H1 (cell line): ENCODE data around the gene DPF1. TPM values are rescaled to one million over a fixed set of nuclear protein-coding genes. Genes with fewer than 3 reads are reported as not detected.

Experiments
- CTCF ChIA-PET: fragments of 300-600 bp; sonication (Branson Sonifier 250); formaldehyde crosslinking; loops from one replicate; lab custom pipeline; 2021; ENCODE audit not compliant: partially characterized antibody; lab: Charles Lee
- POLR2A ChIA-PET: fragments of 300-600 bp; sonication (Branson Sonifier 250); formaldehyde crosslinking; loops from one replicate; lab custom pipeline; 2021; ENCODE audit warnings: inconsistent platforms; ENCODE audit not compliant: partially characterized antibody; lab: Charles Lee
- DNase-seq, 2 experiments: peaks; one replicate each; pipeline versions ENCODE4 v3.0.0 to v3.0.0-alpha.2; 2010 to 2022; ENCODE audit warnings: low spot score in 2 of 2, low read depth in 1 of 2, mixed read lengths in 1 of 2
- FAIRE-seq: peaks from 2 replicates; lab custom pipeline; 2011; peaks lifted over from hg19 to GRCh38; lab: Jason Lieb, UNC
- H2AFZ ChIP-seq: 2 replicates; pipeline ENCODE4 v1.8.1; 2012; ENCODE audit warnings: low read length, inconsistent platforms
- H2AK5ac ChIP-seq: 2 replicates; pipeline ENCODE4 v1.6.1; 2013; ENCODE audit warnings: low read depth, low read length
- H2BK120ac ChIP-seq: replicated peaks from 2 replicates; pipeline ENCODE3; 2013; ENCODE audit warnings: low read depth, low read length, inconsistent platforms
- H2BK12ac ChIP-seq: 2 replicates; pipeline ENCODE4 v1.6.1; 2013; ENCODE audit warnings: low read depth, low read length
- H2BK15ac ChIP-seq: 2 replicates; pipeline ENCODE4 v1.6.1; 2013; ENCODE audit warnings: low read length
- H2BK20ac ChIP-seq: 2 replicates; pipeline ENCODE4 v1.6.1; 2013; ENCODE audit warnings: low read length
- H2BK5ac ChIP-seq: 2 replicates; pipeline ENCODE4 v1.6.1; 2013; ENCODE audit warnings: low read depth, low read length
- H3K14ac ChIP-seq: 2 replicates; pipeline ENCODE4 v1.6.1; 2013; ENCODE audit warnings: inconsistent platforms; ENCODE audit not compliant: insufficient read length
- H3K18ac ChIP-seq: 2 replicates; pipeline ENCODE4 v1.6.1; 2013; ENCODE audit warnings: low read length; ENCODE audit errors: extremely low read depth
- H3K23ac ChIP-seq: 2 replicates; pipeline ENCODE4 v1.6.1; 2013; ENCODE audit warnings: inconsistent platforms; ENCODE audit not compliant: insufficient read length
- H3K23me2 ChIP-seq: 2 replicates; pipeline ENCODE4 v1.6.1; 2013; ENCODE audit warnings: low read depth, low read length
- H3K27ac ChIP-seq: 2 replicates; pipeline ENCODE4 v1.6.1; 2011; ENCODE audit warnings: low read depth, low read length, inconsistent platforms
- H3K27me3 ChIP-seq, 4 experiments: replicated peaks in 1 of 4; 1 replicate in 1 of 4; 2 replicates in 3 of 4; pipeline versions ENCODE4 v1.6.1 to v1.8.1; 2011 to 2013; ENCODE audit warnings: low read length in 3 of 4, mild to moderate bottlenecking in 3 of 4, inconsistent platforms in 2 of 4, mixed read lengths in 2 of 4, moderate library complexity in 1 of 4; ENCODE audit not compliant: control insufficient read depth in 3 of 4, insufficient read depth in 3 of 4; ENCODE audit errors: extremely low read depth in 1 of 4
- H3K36me3 ChIP-seq, 4 experiments: 2 replicates each; pipeline versions ENCODE4 v1.6.1 to v1.8.1; 2011 to 2013; ENCODE audit warnings: mild to moderate bottlenecking in 4 of 4, low read length in 3 of 4, moderate library complexity in 2 of 4, control low read depth in 1 of 4, inconsistent platforms in 1 of 4; ENCODE audit not compliant: insufficient read depth in 4 of 4, control insufficient read depth in 2 of 4
- H3K4ac ChIP-seq: replicated peaks from 2 replicates; pipeline ENCODE3; 2013; ENCODE audit warnings: low read length, low read depth, mixed read lengths, inconsistent platforms; ENCODE audit not compliant: insufficient read length
- H3K4me1 ChIP-seq, 4 experiments: replicated peaks in 1 of 4; 1 replicate in 1 of 4; 2 replicates in 3 of 4; pipeline versions ENCODE4 v1.6.1 to v1.8.1; 2011 to 2013; ENCODE audit warnings: low read length in 3 of 4, inconsistent platforms in 2 of 4, mixed read lengths in 1 of 4; ENCODE audit not compliant: insufficient read depth in 4 of 4, control insufficient read depth in 3 of 4
- H3K4me2 ChIP-seq, 2 experiments: 2 replicates each; pipeline versions ENCODE4 v1.6.1 to v1.8.1; 2011 to 2013; ENCODE audit warnings: low read depth in 2 of 2, low read length in 2 of 2, control low read depth in 1 of 2, inconsistent platforms in 1 of 2, mild to moderate bottlenecking in 1 of 2; ENCODE audit not compliant: insufficient read depth in 1 of 2
- H3K4me3 ChIP-seq, 4 experiments: fragments of 200-600, 300-600 bp in 1 of 4; sonication (generic), shearing (Covaris generic), sonication (Bioruptor Twin) in 1 of 4; 2 replicates each; pipeline versions ENCODE4 v1.5.1 to v1.8.1; 2011 to 2016; ENCODE audit warnings: low read length in 4 of 4, low read depth in 3 of 4, control low read depth in 2 of 4, inconsistent platforms in 2 of 4, mild to moderate bottlenecking in 2 of 4, mixed read lengths in 1 of 4, moderate library complexity in 1 of 4; ENCODE audit not compliant: insufficient read depth in 2 of 4; ENCODE audit errors: extremely low read depth in 1 of 4
- H3K56ac ChIP-seq: replicated peaks from 2 replicates; pipeline ENCODE3; 2013; ENCODE audit warnings: low read depth, mild to moderate bottlenecking, mixed read lengths, low read length, inconsistent platforms; ENCODE audit not compliant: insufficient read length
- H3K79me1 ChIP-seq: 2 replicates; pipeline ENCODE4 v1.6.1; 2013; ENCODE audit warnings: low read depth, low read length, control low read depth
- H3K79me2 ChIP-seq, 2 experiments: 2 replicates each; pipeline versions ENCODE4 v1.6.1 to v1.8.1; 2012 to 2013; ENCODE audit warnings: low read length in 2 of 2, mild to moderate bottlenecking in 2 of 2, inconsistent platforms in 1 of 2; ENCODE audit not compliant: insufficient read depth in 2 of 2, control insufficient read depth in 1 of 2
- H3K9ac ChIP-seq, 4 experiments: replicated peaks in 1 of 4; 1 replicate in 1 of 4; 2 replicates in 3 of 4; pipeline versions ENCODE4 v1.6.1 to v1.8.1; 2011 to 2013; ENCODE audit warnings: low read depth in 3 of 4, low read length in 3 of 4, control low read depth in 2 of 4, mild to moderate bottlenecking in 2 of 4, moderate library complexity in 2 of 4, inconsistent platforms in 1 of 4; ENCODE audit errors: extremely low read depth in 1 of 4
- H3K9me3 ChIP-seq, 2 experiments: 2 replicates each; pipeline versions ENCODE4 v1.6.1 to v1.8.1; 2012 to 2013; ENCODE audit warnings: mild to moderate bottlenecking in 2 of 2, moderate library complexity in 2 of 2, control low read depth in 1 of 2, inconsistent platforms in 1 of 2, low read depth in 1 of 2, low read length in 1 of 2, mixed read lengths in 1 of 2; ENCODE audit not compliant: insufficient read depth in 2 of 2
- H4K20me1 ChIP-seq, 2 experiments: replicated peaks in 1 of 2; 2 replicates each; pipeline versions ENCODE3 to v1.8.1; 2011 to 2013; ENCODE audit warnings: inconsistent platforms in 2 of 2, low read length in 2 of 2, mild to moderate bottlenecking in 1 of 2; ENCODE audit not compliant: insufficient read depth in 2 of 2, control insufficient read depth in 1 of 2
- H4K5ac ChIP-seq: 2 replicates; pipeline ENCODE4 v1.6.1; 2013; ENCODE audit warnings: low read length, low read depth, mixed read lengths, inconsistent platforms; ENCODE audit not compliant: insufficient read length
- H4K8ac ChIP-seq: 2 replicates; pipeline ENCODE4 v1.8.0; 2013; ENCODE audit warnings: mild to moderate bottlenecking, moderate library complexity, low read length, inconsistent platforms; ENCODE audit not compliant: insufficient read depth; ENCODE audit errors: extremely low read depth
- H4K91ac ChIP-seq: replicated peaks from 2 replicates; pipeline ENCODE3; 2013; ENCODE audit warnings: low read length, mixed read lengths, inconsistent platforms; ENCODE audit not compliant: insufficient read length
- HDAC2 ChIP-seq, 2 experiments: fragments of 300-600 bp in 1 of 2; sonication (generic) in 1 of 2; IDR thresholded peaks; 2 replicates each; pipeline ENCODE4 v1.6.1; 2011 to 2012; ENCODE audit warnings: low read depth in 2 of 2, low read length in 2 of 2, mild to moderate bottlenecking in 2 of 2, moderate library complexity in 2 of 2, borderline replicate concordance in 1 of 2, inconsistent platforms in 1 of 2
- PHF8 ChIP-seq: fragments of 200-600 bp; sonication (generic); conservative IDR thresholded peaks from 2 replicates; pipeline ENCODE4 v1.7.1; 2012; ENCODE audit warnings: low read depth, mild to moderate bottlenecking, inconsistent platforms, low read length, moderate library complexity
- RAD21 ChIP-seq, 2 experiments: IDR thresholded peaks in 1 of 2; conservative IDR thresholded peaks in 1 of 2; 2 replicates each; pipeline ENCODE4 v1.6.1; 2011; ENCODE audit warnings: low read depth in 2 of 2, low read length in 2 of 2, improper control_type of control experiment in 1 of 2, inconsistent platforms in 1 of 2, mild to moderate bottlenecking in 1 of 2, moderate library complexity in 1 of 2
- ZNF274 ChIP-seq: IDR thresholded peaks from 2 replicates; pipeline ENCODE4 v1.7.0; 2012; ENCODE audit warnings: low read length, borderline replicate concordance; ENCODE audit errors: extremely low read depth
- WGBS, 2 experiments: shearing (Covaris generic) in 1 of 2; methylation state at CpG; one replicate each; pipeline versions ENCODE4 v1.1.6 to v1.1.7; 2013 to 2015; ENCODE audit warnings: low lambda C conversion rate in 2 of 2, mixed read lengths in 2 of 2, inconsistent platforms in 1 of 2, low coverage in 1 of 2, missing lambda C conversion rate in 1 of 2; ENCODE audit not compliant: insufficient replicate concordance in 2 of 2, insufficient coverage in 1 of 2, insufficient read length in 1 of 2; ENCODE audit errors: extremely low coverage in 1 of 2, missing lambda C conversion rate in 1 of 2; 5-methylcytosine and 5-hydroxymethylcytosine counted together
- polyA plus RNA-seq, 7 experiments: library from polyadenylated mRNA; depleted of rRNA in 3 of 7; stranded (reverse) in 5 of 7; unstranded in 2 of 7; fragments of >200 nt in 5 of 7; fragments of 200-250 nt in 2 of 7; gene quantifications; 1 replicate in 5 of 7; 2 replicates in 1 of 7; 4 replicates in 1 of 7; pipeline versions ENCODE4 v1.2.1 to v1.2.3, GENCODE V29; 2011 to 2013; ENCODE audit warnings: missing spikeins in 2 of 7, mixed read lengths in 2 of 7
- total RNA-seq: library from RNA; stranded (reverse); fragmentation: NEBNext Ultra II Directional; extraction: Animal tissue kit (Norgen Biotek cat#: 25700); gene quantifications from 2 replicates; pipeline ENCODE4 v1.2.1, GENCODE V29; 2021
- TF ChIP-seq, protein P1 (sequence below): IDR thresholded peaks from 2 replicates; pipeline ENCODE4 v1.6.1; 2011; ENCODE audit warnings: low read depth, mild to moderate bottlenecking, low read length; ENCODE audit not compliant: insufficient read depth

Gene DPF1
- total and polyA plus RNA-seq, 2 of the 8 experiments (the other 6 are each of a cell fraction or from before 2014, with no cell fraction given), result 12.9 to 15.6 TPM

GRCh38 chr19:38175422-38175821 is 48.6 kb downstream of the DPF1 start:
- Histone ChIP-seq H3K18ac (no peak overlapping the region), H3K56ac (no peak overlapping the region), H3K79me1 (no peaks in the 10 kb centered on the region), H2AK5ac (no peak overlapping the region), H3K4me2 (no peak overlapping the region), H3K9ac (no peak overlapping the region), H4K20me1 (no peaks in the 10 kb centered on the region), H2BK120ac (no peak overlapping the region), H3K79me2 (no peaks in the 10 kb centered on the region), H3K23ac (no peak overlapping the region), H3K9me3 (no peaks in the 10 kb centered on the region), H2AFZ (no peak overlapping the region), H3K14ac (no peak overlapping the region), H3K4me3 (no peak overlapping the region), H2BK12ac (no peak overlapping the region), H3K36me3 (no peaks in the 10 kb centered on the region; a peak in 1 of 8 replicates), H4K91ac (no peak overlapping the region), H4K8ac (no peak overlapping the region), H2BK15ac (no peak overlapping the region), H2BK20ac (no peak overlapping the region), H3K23me2 (no peaks in the 10 kb centered on the region), H4K5ac (no peak overlapping the region), H2BK5ac (no peak overlapping the region), H3K27me3 (no peaks in the 10 kb centered on the region), H3K4me1 (no peaks in the 10 kb centered on the region), H3K4ac (no peak overlapping the region), H3K27ac (no peak overlapping the region)
- FAIRE-seq (no peak), DNase-seq (no peak)
- ChIA-PET CTCF (interaction anchor here (0.6 to 1.2 kb wide), 6 partner anchors 9 to 117 kb away, joined by 3 to 11 read pairs (median 3); no protein-coding TSS in a partner anchor), POLR2A (interaction anchor here (1.2 kb wide), 1 partner anchor 34 kb away, joined by 3 read pairs; no protein-coding TSS in a partner anchor)
- 84% methylated on average over 6 of the region's 6 CpGs; no CpG with 5 or more reads in 1 of the 2 experiments for WGBS, 2 experiments
- no peak for TF ChIP-seq RAD21 (IDR thresholded peaks at IDR 0.05 in 1 of 2, conservative IDR thresholded peaks at IDR 0.05 in 1 of 2; ENCODE audit: low read depth in 2 of 2, low read length in 2 of 2)
- TF ChIP-seq, protein P1, sequence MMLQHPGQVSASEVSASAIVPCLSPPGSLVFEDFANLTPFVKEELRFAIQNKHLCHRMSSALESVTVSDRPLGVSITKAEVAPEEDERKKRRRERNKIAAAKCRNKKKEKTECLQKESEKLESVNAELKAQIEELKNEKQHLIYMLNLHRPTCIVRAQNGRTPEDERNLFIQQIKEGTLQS, result no peak
- no peak for TF ChIP-seq HDAC2 (IDR thresholded peaks at IDR 0.05; ENCODE audit: borderline replicate concordance in 1 of 2, low read depth in 2 of 2, low read length in 2 of 2)
- TF ChIP-seq PHF8, result no peak
- no peak for TF ChIP-seq ZNF274
